ENCODE data around the gene MAGEB1.

The MAGEB1 gene, protein sequence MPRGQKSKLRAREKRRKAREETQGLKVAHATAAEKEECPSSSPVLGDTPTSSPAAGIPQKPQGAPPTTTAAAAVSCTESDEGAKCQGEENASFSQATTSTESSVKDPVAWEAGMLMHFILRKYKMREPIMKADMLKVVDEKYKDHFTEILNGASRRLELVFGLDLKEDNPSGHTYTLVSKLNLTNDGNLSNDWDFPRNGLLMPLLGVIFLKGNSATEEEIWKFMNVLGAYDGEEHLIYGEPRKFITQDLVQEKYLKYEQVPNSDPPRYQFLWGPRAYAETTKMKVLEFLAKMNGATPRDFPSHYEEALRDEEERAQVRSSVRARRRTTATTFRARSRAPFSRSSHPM

GRCh38 chrX:30246769-30247489 is at the start of gene MAGEB1:
Gene MAGEB1 (plus strand): TSS chrX:30247146. CDS start chrX:30250494, 3,348 bp downstream.
- no peak for DNase-seq

DNA sequence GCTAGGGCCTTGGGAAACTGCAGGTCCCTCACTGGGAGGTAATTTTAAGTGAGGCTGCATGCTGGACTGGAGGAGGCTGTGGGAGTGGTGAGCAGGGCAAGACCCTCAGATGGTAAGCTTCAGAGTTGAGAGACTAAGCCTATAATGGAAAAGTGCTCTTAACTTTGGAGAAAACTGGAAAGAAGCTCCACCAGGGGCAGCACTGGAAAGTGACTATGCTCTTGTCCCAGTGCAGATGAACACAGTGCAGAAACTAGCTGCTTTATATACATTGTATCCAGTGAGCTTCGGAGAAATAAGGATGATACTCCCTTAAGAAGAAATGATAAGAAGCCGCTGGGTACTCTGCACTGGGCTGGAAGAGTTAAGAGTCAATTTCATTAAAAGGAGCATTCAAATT is 34.8 kb upstream of the MAGEB1 start:
- DNase-seq = no peak

- no peak for DNase-seq
Measured at GRCh38 chrX:30215357-30215843, 31.5 kb upstream of the MAGEB1 start, which contains the start of gene MAGEB2. Gene MAGEB2 (plus strand): TSS chrX:30215563. CDS start chrX:30218581, 3,018 bp downstream.

GRCh38 chrX:30217465-30217864 is 29.5 kb upstream of the MAGEB1 start:
- no peak for DNase-seq

- DNase-seq = no peak
Measured at GRCh38 chrX:30219372-30219771, 27.6 kb upstream of the MAGEB1 start.

- no peak for DNase-seq
Measured at GRCh38 chrX:30220661-30221060, 26.3 kb upstream of the MAGEB1 start.

GRCh38 chrX:30224536-30224935 is 22.4 kb upstream of the MAGEB1 start:
- no peak for DNase-seq

- no peak for DNase-seq
Measured at GRCh38 chrX:30228526-30228925, 18.4 kb upstream of the MAGEB1 start.

DNA sequence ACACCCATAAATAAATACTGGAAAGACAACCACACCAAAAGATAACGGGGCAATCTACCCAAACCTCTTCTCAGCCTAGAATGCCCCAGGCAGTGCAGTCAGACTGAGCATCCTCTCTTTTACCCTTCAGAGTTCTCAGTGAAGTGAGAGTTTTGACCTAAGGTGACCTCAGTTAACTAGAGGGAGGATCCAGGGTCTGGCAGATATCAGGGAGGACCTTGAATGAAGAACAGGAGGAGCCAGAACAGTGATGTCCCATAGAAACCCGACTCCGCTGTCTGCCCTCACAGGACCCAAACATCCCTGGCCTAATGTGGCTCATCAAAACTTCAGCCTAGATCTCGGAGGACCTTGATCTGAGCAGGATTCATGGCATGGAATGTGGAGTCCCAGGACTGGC is 16.6 kb upstream of the MAGEB1 start, which contains the start of gene MAGEB3:
MAGEB3 (plus strand) TSS at position 263 of the 400 bp plus-strand sequence. CDS start 5,268 bp downstream, outside the sequence.
- no peak for DNase-seq

GRCh38 chrX:30241724-30242415 is 5.1 kb upstream of the MAGEB1 start, which contains the start of gene MAGEB4:
Gene MAGEB4 (plus strand): TSS chrX:30242000. CDS start chrX:30242136, 136 bp downstream.
- no peak for DNase-seq

- DNase-seq = no peak
Measured at GRCh38 chrX:30248854-30249253, 1.9 kb downstream of the MAGEB1 start.

DNA sequence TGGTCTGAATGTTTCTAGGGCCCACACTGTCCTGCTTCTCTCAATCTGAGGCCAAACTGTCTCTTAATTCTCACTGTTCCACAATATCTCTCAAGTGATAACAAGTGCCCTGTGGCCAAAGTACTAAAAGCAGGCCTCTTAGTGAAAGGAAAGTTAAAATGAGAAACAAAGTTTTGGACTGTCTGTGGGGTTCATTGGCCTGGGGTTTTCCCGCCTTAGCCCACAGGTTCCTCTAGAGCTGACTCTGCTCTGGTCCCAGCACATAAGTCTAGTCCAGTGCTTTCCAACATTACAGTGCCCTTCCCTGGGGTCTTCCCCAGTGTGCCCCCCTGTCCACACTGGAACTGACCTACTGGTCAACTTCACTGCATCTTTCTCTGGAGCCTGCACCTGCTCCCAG is 6.3 kb downstream of the MAGEB1 start:
- no peak for DNase-seq

DNA sequence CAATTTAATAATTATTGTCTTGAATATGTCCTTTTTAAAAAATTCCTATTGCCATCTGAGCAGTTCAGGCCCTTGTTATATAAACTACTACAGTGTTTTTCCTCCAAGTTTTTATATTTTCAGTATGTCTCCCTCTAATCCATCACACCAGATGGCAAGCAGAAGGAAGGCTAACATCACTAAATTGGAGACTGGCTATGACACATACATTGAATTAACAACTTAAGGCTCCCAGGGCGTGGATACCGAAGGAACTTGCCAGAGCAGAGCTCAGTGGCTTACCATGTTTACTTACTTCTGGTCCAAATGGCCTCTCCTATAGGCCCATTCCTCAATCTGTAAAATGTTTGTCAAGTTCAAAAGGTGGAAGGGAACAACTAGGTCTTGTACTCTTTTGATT is 13.0 kb downstream of the MAGEB1 start:
- no peak for DNase-seq

GRCh38 chrX:30261012-30261411 is 14.1 kb downstream of the MAGEB1 start:
- no peak for DNase-seq

DNA sequence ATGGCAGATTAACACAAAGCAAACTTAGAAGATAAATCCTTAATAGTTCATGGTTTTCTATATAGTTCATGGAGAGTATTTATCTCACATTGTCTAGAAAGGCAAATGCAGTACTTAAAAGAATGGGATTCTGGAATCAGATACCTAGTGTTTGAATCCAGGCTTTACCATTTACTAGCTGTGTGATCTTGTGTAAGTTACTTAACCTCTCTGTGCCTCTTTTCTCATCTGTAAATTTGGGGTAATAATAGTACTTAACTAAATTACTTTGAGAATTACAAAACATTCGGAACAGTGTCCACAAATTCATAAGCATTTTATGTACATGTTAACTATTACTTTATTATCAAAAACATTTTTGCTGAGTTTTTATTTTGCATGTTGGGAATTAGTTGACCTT is 15.8 kb downstream of the MAGEB1 start:
- DNase-seq = no peak

- DNase-seq = no peak
Measured at GRCh38 chrX:30270639-30271038, 23.7 kb downstream of the MAGEB1 start.

GRCh38 chrX:30275498-30275897 is 28.6 kb downstream of the MAGEB1 start:
- no peak for DNase-seq

DNA sequence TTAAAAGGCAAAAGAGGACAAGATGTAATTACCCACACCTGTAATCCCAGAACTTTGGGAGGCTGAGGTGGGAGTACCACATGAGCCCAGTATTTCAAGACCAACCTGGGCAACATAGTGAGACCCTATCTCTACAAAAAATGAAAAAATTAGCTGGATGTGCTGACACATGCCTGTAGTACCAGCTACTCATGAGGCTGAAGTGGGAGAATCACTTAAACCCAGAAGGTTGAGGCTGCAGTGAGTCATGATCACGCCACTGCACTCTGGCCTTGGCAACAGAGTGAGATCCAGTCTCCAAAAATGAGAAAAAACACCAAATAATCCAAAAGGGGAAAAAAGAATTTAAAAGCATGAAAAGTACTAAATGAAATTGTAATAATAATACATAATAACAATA is 31.4 kb downstream of the MAGEB1 start:
- no peak for DNase-seq

- DNase-seq = no peak
Measured at GRCh38 chrX:30280428-30280827, 33.5 kb downstream of the MAGEB1 start.

- no peak for DNase-seq
Measured at GRCh38 chrX:30282527-30282926, 35.6 kb downstream of the MAGEB1 start.

DNA sequence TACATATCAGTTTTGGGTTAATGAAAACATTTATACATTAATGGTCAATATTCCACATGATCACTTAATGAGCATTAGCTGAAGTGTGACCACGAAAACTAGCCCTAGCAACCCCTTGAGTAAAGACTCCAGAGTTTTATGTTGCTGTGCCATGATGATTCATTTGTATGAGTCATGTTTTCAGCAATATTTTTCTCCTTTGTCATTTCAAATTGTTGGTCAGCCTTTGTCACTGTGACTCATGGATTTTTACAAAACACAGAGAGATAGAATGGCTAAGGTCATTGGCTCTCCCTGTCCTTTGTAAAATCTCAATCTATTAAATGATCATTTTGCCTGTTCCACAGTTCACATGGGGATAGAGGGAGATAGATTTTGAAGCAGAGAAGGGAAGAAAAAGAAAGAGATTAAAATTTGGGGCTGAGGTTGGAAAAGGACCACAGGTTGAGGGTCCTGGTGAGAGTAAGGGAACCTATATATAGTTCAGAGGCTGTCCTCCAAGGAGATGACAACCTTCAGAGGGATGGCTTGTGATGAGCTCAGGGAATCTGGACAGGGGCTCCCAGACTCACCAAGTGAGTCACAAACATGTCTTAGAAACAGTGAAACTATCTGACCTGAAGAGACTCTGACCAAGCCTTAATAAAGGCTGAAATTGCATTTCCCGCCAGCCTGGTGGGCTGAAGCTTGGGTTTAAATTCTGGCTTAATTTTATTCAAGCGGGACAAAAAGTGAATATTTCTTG is 36.7 kb downstream of the MAGEB1 start:
- no peak for DNase-seq

Data from CD4-positive, alpha-beta T cell treated with Interleukin-21 for 1 hour (primary cell).